CD4-positive, alpha-beta T cell treated with Interleukin-21 for 1 hour (primary cell): Measurements from ENCODE around the gene TARBP1.
A peak's percentile ranks its signal among the peaks of the same experiment; 100 is the strongest.
"Not testable (repeated sequence)": the region's sequence is repeated elsewhere in the genome, so short reads cannot be mapped to it uniquely, and the experiment has no call there.

ENCODE experiments used
- DNase-seq: peaks from one replicate; pipeline ENCODE4 v3.0.0-alpha.2; 2020

Gene TARBP1, protein sequence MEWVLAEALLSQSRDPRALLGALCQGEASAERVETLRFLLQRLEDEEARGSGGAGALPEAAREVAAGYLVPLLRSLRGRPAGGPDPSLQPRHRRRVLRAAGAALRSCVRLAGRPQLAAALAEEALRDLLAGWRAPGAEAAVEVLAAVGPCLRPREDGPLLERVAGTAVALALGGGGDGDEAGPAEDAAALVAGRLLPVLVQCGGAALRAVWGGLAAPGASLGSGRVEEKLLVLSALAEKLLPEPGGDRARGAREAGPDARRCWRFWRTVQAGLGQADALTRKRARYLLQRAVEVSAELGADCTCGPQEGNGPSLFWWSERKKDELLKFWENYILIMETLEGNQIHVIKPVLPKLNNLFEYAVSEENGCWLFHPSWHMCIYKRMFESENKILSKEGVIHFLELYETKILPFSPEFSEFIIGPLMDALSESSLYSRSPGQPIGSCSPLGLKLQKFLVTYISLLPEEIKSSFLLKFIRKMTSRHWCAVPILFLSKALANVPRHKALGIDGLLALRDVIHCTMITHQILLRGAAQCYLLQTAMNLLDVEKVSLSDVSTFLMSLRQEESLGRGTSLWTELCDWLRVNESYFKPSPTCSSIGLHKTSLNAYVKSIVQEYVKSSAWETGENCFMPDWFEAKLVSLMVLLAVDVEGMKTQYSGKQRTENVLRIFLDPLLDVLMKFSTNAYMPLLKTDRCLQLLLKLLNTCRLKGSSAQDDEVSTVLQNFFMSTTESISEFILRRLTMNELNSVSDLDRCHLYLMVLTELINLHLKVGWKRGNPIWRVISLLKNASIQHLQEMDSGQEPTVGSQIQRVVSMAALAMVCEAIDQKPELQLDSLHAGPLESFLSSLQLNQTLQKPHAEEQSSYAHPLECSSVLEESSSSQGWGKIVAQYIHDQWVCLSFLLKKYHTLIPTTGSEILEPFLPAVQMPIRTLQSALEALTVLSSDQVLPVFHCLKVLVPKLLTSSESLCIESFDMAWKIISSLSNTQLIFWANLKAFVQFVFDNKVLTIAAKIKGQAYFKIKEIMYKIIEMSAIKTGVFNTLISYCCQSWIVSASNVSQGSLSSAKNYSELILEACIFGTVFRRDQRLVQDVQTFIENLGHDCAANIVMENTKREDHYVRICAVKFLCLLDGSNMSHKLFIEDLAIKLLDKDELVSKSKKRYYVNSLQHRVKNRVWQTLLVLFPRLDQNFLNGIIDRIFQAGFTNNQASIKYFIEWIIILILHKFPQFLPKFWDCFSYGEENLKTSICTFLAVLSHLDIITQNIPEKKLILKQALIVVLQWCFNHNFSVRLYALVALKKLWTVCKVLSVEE (N-terminal part only)

GRCh38 chr1:234478481-234479309 lies at the start of gene TARBP1:
TSS of gene TARBP1 (minus strand) at chr1:234479179. CDS start at chr1:234479103, 76 bp downstream.
- peak; percentile 73 for DNase-seq

DNA sequence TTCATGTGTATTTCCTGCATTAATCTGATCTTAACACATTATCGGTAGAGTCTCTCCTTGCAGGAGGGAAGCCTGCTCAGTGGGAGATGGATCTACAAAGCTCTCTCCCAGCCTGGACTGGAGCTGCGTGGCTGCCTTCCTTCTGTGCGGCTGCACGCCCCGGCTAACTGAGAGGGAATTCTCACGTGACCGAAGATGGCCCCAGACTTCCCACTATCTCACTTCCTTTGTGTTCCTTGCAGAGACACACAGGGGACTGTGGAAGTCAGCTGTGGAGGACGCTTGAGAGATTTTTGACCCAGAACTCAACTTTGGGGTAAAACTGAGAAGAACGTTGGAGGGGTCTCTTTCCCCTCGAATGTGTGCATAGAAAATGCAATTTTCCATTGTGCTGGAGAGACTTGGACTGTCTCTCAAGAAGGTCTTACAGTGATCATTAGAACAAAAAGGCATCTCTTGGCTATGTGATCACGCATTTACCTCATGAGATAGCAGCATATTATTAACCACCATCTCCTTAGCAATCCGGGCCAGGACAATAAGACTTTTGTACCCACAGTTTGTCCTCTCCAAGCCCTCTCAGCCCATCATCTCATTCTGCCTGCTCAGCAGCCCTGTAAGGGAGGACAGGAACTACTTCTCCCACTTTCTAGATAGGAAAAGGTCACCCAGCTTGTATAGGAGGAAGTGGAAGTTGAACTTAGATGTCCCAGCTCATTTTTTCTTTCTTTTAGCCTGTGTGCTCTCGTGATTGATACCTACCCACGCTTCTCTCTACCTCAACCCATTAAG lies 49.3 kb upstream of the TARBP1 start:
- no peak for DNase-seq

GRCh38 chr1:234527346-234527745 lies 48.4 kb upstream of the TARBP1 start:
- DNase-seq = no peak

DNA sequence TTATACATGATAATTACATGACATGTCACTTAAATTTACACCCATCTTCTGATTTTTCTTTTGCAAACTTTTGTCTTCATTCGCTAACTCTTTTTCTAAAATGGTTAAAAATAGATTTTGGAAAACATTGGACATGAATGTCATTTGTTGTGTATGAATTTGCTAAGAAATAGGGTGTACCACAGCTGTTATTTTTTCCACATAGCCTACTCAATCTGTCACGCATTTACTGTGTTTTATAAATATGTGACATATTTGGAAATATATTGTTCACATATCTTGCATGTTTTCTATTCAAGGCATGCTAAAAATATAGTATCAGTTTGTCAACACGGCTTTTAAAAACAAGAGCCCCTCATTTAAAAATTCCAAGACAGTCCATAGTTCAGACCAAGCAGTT lies 47.9 kb upstream of the TARBP1 start:
- DNase-seq = no peak

- no peak for DNase-seq
These were observed 46.3 kb upstream of the TARBP1 start for GRCh38 chr1:234525099-234525799.

GRCh38 chr1:234521836-234522235 lies 42.9 kb upstream of the TARBP1 start:
- no peak for DNase-seq

DNA sequence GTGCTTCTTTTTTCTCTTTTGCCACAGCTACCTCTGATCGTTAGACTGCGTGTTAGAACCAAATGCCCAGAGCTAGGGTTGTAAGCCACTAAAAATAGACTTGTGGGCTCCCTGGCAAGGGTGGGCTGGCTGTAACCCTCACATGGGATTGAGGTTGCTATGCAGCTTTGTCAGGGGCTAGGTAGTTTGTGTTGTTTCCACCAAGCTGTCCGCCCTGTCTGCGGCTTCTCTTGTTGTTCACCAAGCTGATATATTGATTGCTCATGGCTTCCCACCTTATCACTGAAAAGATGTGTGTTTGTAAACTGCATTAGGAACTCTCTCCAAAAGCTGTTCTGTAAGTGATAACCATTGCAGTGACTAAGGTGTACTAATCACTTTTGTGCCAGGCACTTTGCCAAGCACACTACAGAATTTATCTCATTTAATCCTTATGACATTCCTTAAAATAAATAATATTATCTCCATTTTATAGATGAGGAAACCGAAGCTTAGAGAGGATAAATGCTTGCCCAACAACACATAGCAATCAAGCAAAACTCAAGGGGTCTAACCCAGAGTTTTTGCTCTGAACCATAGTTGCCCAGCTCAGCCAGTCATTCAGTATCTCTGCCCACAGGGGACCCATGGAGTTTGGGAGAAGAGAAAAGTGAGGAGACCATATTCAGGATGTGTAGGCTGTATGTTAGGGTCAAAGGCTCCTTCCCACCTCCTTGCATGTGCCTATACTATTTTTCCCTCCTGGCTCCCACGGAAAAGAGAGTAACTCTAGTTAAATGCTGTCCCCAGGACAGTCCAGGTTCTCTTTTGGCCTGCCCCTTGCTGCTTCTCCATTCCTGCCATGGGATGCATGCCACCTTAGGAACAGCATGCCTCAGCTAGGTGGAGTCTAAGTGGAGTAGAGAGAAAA lies 42.2 kb upstream of the TARBP1 start:
- DNase-seq = no peak

DNA sequence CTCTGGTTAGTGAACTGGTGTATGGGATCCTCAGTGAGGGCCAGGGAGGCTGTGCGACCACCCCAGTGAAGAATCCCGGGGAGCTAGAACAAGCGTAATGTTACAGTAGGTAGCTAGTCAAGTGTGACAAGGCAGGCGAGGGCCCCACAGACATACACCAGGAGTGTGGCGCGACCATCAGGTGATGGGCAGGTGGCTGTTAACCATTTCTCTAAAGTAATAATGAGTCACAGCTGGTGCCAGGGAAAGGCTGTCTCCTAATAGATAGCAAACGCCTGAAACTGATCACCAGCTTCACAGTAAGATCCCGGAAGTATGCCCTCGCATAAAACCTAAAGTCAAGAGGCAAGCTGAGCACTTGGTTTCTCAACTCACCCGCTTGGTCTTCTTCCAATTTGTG lies 40.5 kb upstream of the TARBP1 start:
- DNase-seq = no peak

- no peak for DNase-seq
These were observed 39.9 kb upstream of the TARBP1 start for GRCh38 chr1:234518876-234519275.

GRCh38 chr1:234518086-234518485 lies 39.1 kb upstream of the TARBP1 start:
- DNase-seq = not testable (repeated sequence)

DNA sequence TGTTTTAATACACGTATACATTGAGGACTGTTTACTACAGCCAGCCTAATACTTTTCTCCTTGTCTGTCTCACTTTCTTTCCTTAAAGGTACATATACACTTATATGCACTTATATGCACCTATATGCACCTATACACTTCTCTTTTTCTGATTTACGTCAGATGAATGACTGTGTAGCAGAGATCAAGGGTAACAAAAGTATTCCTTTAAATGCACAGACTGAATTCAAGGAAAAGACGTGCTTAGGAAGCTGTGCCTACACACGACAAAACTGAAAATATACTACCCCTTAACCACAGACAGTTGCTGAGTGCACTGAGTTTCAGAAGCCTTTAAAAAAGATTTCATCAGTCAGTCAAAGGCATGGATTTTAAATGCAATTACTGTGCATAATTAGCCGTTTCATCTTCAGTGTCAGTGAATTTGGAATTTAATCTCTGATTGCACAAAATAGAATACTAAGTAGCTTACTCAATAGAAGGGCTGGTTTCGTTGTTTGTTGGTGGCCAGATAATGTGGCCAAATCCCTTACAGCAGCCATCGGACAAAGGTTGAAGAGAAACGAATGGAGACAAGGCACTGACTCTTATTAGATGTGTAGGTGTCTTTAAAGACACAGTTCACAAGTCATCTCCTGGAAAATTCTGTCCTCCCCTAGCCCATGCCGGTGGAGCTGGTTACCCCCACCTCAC lies 38.3 kb upstream of the TARBP1 start:
- DNase-seq = no peak

GRCh38 chr1:234515821-234516241 lies 36.9 kb upstream of the TARBP1 start:
- DNase-seq = no peak

DNA sequence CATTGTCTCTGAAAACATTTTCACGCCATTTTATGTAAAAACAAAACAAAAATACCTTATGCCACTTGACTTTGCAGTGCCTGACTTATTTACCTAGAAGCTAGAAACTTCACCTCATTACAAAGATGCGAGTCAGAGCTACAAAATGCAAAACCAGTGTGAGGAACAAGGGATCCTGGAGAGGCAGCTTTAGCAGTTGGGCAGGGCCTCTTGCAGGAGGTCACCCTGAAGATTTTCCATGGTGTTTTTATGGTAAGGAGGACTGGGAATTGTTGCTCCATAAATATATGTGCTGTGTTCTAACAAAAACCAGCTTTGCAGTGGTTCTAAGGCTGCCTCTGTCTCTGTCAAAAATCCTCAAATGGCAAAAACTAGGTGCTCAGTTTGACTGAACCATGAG lies 36.4 kb upstream of the TARBP1 start:
- no peak for DNase-seq

- no peak for DNase-seq
These were observed 33.5 kb upstream of the TARBP1 start for GRCh38 chr1:234512451-234512861.

GRCh38 chr1:234509457-234510328 lies 30.7 kb upstream of the TARBP1 start:
- DNase-seq = no peak

GRCh38 chr1:234507626-234508387 lies 28.8 kb upstream of the TARBP1 start:
- DNase-seq = no peak

DNA sequence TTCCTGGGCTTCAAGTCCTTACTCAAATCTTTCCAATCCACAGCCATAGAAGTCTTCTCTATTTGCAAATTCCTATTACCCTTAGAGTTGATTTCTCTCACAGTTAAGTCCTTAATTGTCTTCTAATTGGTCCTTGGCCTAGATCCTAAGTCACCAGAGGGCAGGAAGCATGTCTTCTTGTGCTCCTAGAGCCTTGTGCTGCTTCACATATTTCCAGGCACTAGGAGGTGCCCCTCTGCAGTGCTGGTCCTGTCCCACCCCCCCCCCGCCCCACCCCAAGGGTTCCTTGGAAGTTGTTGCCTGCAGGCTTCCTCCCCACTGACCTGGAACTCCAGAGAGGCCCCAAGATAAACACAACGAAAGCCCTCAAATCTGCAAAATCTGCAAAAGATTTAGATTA lies 28.1 kb upstream of the TARBP1 start:
- no peak for DNase-seq
